Mucosa of stomach (tissue), 1 donor: ENCODE measurements around the gene STK39.

Experiments
- H3K27me3 ChIP-seq: one replicate; pipeline ENCODE4 v1.7.0; 2013; ENCODE audit warnings: mild to moderate bottlenecking, low read length; ENCODE audit not compliant: control insufficient read depth, insufficient read depth
- H3K36me3 ChIP-seq: one replicate; pipeline ENCODE4 v1.7.0; 2013; ENCODE audit warnings: low read length; ENCODE audit not compliant: control insufficient read depth, insufficient read depth
- H3K4me1 ChIP-seq: one replicate; pipeline ENCODE4 v1.7.0; 2013; ENCODE audit warnings: mild to moderate bottlenecking, low read length; ENCODE audit not compliant: control insufficient read depth, insufficient read depth
- H3K4me3 ChIP-seq: one replicate; pipeline ENCODE4 v1.7.0; 2013; ENCODE audit warnings: low read length
- H3K9ac ChIP-seq: one replicate; pipeline ENCODE4 v1.7.0; 2013; ENCODE audit warnings: mild to moderate bottlenecking, low read length, moderate library complexity
- H3K9me3 ChIP-seq: one replicate; pipeline ENCODE4 v1.7.0; 2013; ENCODE audit warnings: mild to moderate bottlenecking, low read length, moderate library complexity; ENCODE audit not compliant: control insufficient read depth
- donor health status: Pancreatic carcinoma.

STK39 gene

GRCh38 chr2:168157926-168158325 is 89.5 kb downstream of the STK39 start:
- Histone ChIP-seq H3K36me3 (no peaks in the 10 kb centered on the region), H3K9ac (no peak overlapping the region), H3K27me3 (no peaks in the 10 kb centered on the region), H3K4me3 (no peak overlapping the region), H3K4me1 (peaks cover 15% of the 10 kb centered on the region), H3K9me3 (no peaks in the 10 kb centered on the region)

- Histone ChIP-seq H3K9ac (no peak overlapping the region), H3K27me3 (no peaks in the 10 kb centered on the region), H3K4me1 (peaks cover 15% of the 10 kb centered on the region), H3K4me3 (no peak overlapping the region), H3K9me3 (no peaks in the 10 kb centered on the region), H3K36me3 (no peaks in the 10 kb centered on the region)
These were observed 90.3 kb downstream of the STK39 start for GRCh38 chr2:168157070-168157469.

GRCh38 chr2:168156661-168157060 is 90.7 kb downstream of the STK39 start:
- Histone ChIP-seq H3K9me3 (no peaks in the 10 kb centered on the region), H3K36me3 (no peaks in the 10 kb centered on the region), H3K9ac (no peak overlapping the region), H3K27me3 (no peaks in the 10 kb centered on the region), H3K4me1 (peaks cover 15% of the 10 kb centered on the region), H3K4me3 (no peak overlapping the region)

- H3K27me3 ChIP-seq = no peaks in the 10 kb centered on the region
- no peak overlapping the region for H3K4me3 ChIP-seq
- peaks cover 20% of the 10 kb centered on the region for H3K4me1 ChIP-seq
- H3K9ac ChIP-seq = no peak overlapping the region
- no peaks in the 10 kb centered on the region for H3K9me3 ChIP-seq
- no peaks in the 10 kb centered on the region for H3K36me3 ChIP-seq
These were observed 91.7 kb downstream of the STK39 start for GRCh38 chr2:168155680-168156079.

- no peaks in the 10 kb centered on the region for H3K27me3 ChIP-seq
- no peaks in the 10 kb centered on the region for H3K36me3 ChIP-seq
- H3K4me1 ChIP-seq = peaks cover 20% of the 10 kb centered on the region
- no peak overlapping the region for H3K4me3 ChIP-seq
- no peak overlapping the region for H3K9ac ChIP-seq
- H3K9me3 ChIP-seq = no peaks in the 10 kb centered on the region
These were observed 92.3 kb downstream of the STK39 start for GRCh38 chr2:168155046-168155445.

GRCh38 chr2:168152902-168153530 is 94.4 kb downstream of the STK39 start:
- Histone ChIP-seq H3K9ac (no peak overlapping the region), H3K4me1 (peaks cover 20% of the 10 kb centered on the region), H3K9me3 (no peaks in the 10 kb centered on the region), H3K27me3 (no peaks in the 10 kb centered on the region), H3K36me3 (no peaks in the 10 kb centered on the region), H3K4me3 (no peak overlapping the region)

GRCh38 chr2:168149986-168150385 is 97.4 kb downstream of the STK39 start:
- no peak overlapping the region for H3K9ac ChIP-seq
- no peaks in the 10 kb centered on the region for H3K36me3 ChIP-seq
- no peaks in the 10 kb centered on the region for H3K9me3 ChIP-seq
- peaks cover 14% of the 10 kb centered on the region for H3K4me1 ChIP-seq
- no peaks in the 10 kb centered on the region for H3K27me3 ChIP-seq
- no peak overlapping the region for H3K4me3 ChIP-seq

GRCh38 chr2:168149150-168149974 is 98.0 kb downstream of the STK39 start:
- no peaks in the 10 kb centered on the region for H3K36me3 ChIP-seq
- H3K4me1 ChIP-seq = peaks cover 11% of the 10 kb centered on the region
- H3K9ac ChIP-seq = no peak overlapping the region
- H3K4me3 ChIP-seq = no peak overlapping the region
- no peaks in the 10 kb centered on the region for H3K9me3 ChIP-seq
- no peaks in the 10 kb centered on the region for H3K27me3 ChIP-seq

- Histone ChIP-seq H3K4me3 (no peak overlapping the region), H3K9ac (no peak overlapping the region), H3K36me3 (no peaks in the 10 kb centered on the region), H3K9me3 (no peaks in the 10 kb centered on the region), H3K27me3 (no peaks in the 10 kb centered on the region), H3K4me1 (peaks cover 11% of the 10 kb centered on the region)
These were observed 99.3 kb downstream of the STK39 start for GRCh38 chr2:168147830-168148794.

GRCh38 chr2:168146892-168147810 is 100.2 kb downstream of the STK39 start:
- H3K9me3 ChIP-seq = no peaks in the 10 kb centered on the region
- H3K4me1 ChIP-seq = peaks cover 11% of the 10 kb centered on the region
- no peak overlapping the region for H3K4me3 ChIP-seq
- H3K36me3 ChIP-seq = no peaks in the 10 kb centered on the region
- no peak overlapping the region for H3K9ac ChIP-seq
- H3K27me3 ChIP-seq = no peaks in the 10 kb centered on the region
